HepG2 (cell line): ENCODE results near the gene UPK1B. TPM values are rescaled to one million over a fixed set of nuclear protein-coding genes. Genes with fewer than 3 reads are reported as not detected.

ENCODE experiments used
- ATAC-seq: fragments of 200-7000 bp; cut with Tn5 transposase; 3 replicates; pipeline ENCODE4 v1.9.1; 2020; ENCODE audit warnings: mild to moderate bottlenecking, moderate library complexity
- BruUV-seq: library from RNA; stranded (reverse); fragments of 400-500 nt; replicated peaks from 2 replicates; lab custom pipeline; 2021; lab: Mats Ljungman, UMichigan
- CTCF ChIA-PET: fragments of 300-600 bp; formaldehyde crosslinking; extraction: SDS; loops from one replicate; lab custom pipeline; 2021; ENCODE audit warnings: low total read pairs, inconsistent platforms, low intra/inter-chr PET ratio; lab: Yijun Ruan, JAX
- POLR2A ChIA-PET: fragments of 350-600 bp; sonication (Branson Sonifier 250); formaldehyde crosslinking; loops from one replicate; lab custom pipeline; 2020; ENCODE audit warnings: antibody characterized with exemption, inconsistent platforms; lab: Yijun Ruan, JAX
- DNase-seq: peaks from one replicate; pipeline ENCODE4 v3.0.0-alpha.2; 2015; ENCODE audit warnings: low spot score
- FAIRE-seq: peaks from 3 replicates; lab custom pipeline; 2011; peaks lifted over from hg19 to GRCh38; lab: Jason Lieb, UNC
- H2AFZ ChIP-seq: one replicate; pipeline ENCODE4 v1.6.1; 2011; ENCODE audit warnings: low read length, inconsistent platforms
- H3K27ac ChIP-seq: fragments of 300-600 bp; 3 replicates; pipeline ENCODE4 v1.8.0; 2011; ENCODE audit warnings: mixed run types, mild to moderate bottlenecking, mixed read lengths, low read length, inconsistent platforms; ENCODE audit not compliant: insufficient read depth; ENCODE audit errors: extremely low read length
- H3K27me3 ChIP-seq, 2 experiments: fragments of 200-600 bp in 1 of 2; 2 replicates in 1 of 2; 3 replicates in 1 of 2; pipeline versions ENCODE4 v1.6.0 to v1.8.0; 2011; ENCODE audit warnings: low read length in 2 of 2, mild to moderate bottlenecking in 2 of 2, moderate library complexity in 2 of 2, inconsistent platforms in 1 of 2; ENCODE audit not compliant: insufficient read depth in 2 of 2, control insufficient read depth in 1 of 2
- H3K36me3 ChIP-seq, 2 experiments: fragments of 200-600 bp in 1 of 2; replicated peaks in 1 of 2; 2 replicates in 1 of 2; 3 replicates in 1 of 2; pipeline versions ENCODE4 v1.5.1 to v1.8.0; 2011; ENCODE audit warnings: low read length in 2 of 2, inconsistent platforms in 1 of 2; ENCODE audit not compliant: insufficient read depth in 2 of 2, control insufficient read depth in 1 of 2
- H3K4me1 ChIP-seq: 2 replicates; pipeline ENCODE4 v1.5.1; 2012; ENCODE audit warnings: low read length, inconsistent platforms; ENCODE audit not compliant: insufficient read depth
- H3K4me2 ChIP-seq: 2 replicates; pipeline ENCODE4 v1.6.0; 2011; ENCODE audit warnings: low read depth, low read length, inconsistent platforms
- H3K4me3 ChIP-seq, 3 experiments: fragments of 200-600 bp in 1 of 3; sonication (generic), shearing (Covaris generic) in 1 of 3; replicated peaks in 1 of 3; 2 replicates each; pipeline ENCODE4 v1.5.1; 2011 to 2016; ENCODE audit warnings: low read length in 3 of 3, inconsistent platforms in 2 of 3, low read depth in 2 of 3, mild to moderate bottlenecking in 2 of 3, control low read depth in 1 of 3, mixed read lengths in 1 of 3; ENCODE audit not compliant: insufficient read depth in 1 of 3
- H3K79me2 ChIP-seq: one replicate; pipeline ENCODE4 v1.6.1; 2011; ENCODE audit warnings: low read length, inconsistent platforms; ENCODE audit not compliant: insufficient read depth
- H3K9ac ChIP-seq: 2 replicates; pipeline ENCODE4 v1.6.0; 2011; ENCODE audit warnings: mild to moderate bottlenecking, low read depth, low read length, inconsistent platforms; ENCODE audit not compliant: insufficient read depth
- H3K9me3 ChIP-seq: 2 replicates; pipeline ENCODE4 v1.5.1; 2012; ENCODE audit warnings: mild to moderate bottlenecking, low read length
- H4K20me1 ChIP-seq: 2 replicates; pipeline ENCODE4 v1.6.0; 2011; ENCODE audit warnings: inconsistent platforms, mild to moderate bottlenecking, low read length, moderate library complexity; ENCODE audit not compliant: insufficient read depth
- CREB1 ChIP-seq, 2 experiments: fragments of 450-650 bp in 1 of 2; IDR thresholded peaks; 2 replicates each; pipeline ENCODE4 v1.6.1; 2016 to 2017; ENCODE audit warnings: control low read depth in 1 of 2, mild to moderate bottlenecking in 1 of 2, missing compliant biosample characterization in 1 of 2, missing genetic modification characterization in 1 of 2
- FOXA3 ChIP-seq: IDR thresholded peaks from 2 replicates; pipeline ENCODE4 v1.6.1; 2016; ENCODE audit warnings: missing genetic modification reagents, missing compliant biosample characterization
- GPN1 ChIP-seq: sonication (generic); formaldehyde crosslinking; IDR thresholded peaks from 2 replicates; pipeline ENCODE4 v1.5.1; 2020; ENCODE audit warnings: missing genetic modification reagents, borderline replicate concordance
- HIC2 ChIP-seq: sonication (generic); formaldehyde crosslinking; IDR thresholded peaks from 2 replicates; pipeline ENCODE4 v1.9.0; 2022; ENCODE audit warnings: low read depth, missing genetic modification reagents
- IRF2 ChIP-seq: IDR thresholded peaks from 2 replicates; pipeline ENCODE4 v1.6.1; 2018; ENCODE audit warnings: missing genetic modification reagents, missing compliant biosample characterization
- KLF6 ChIP-seq: IDR thresholded peaks from 2 replicates; pipeline ENCODE4 v1.8.0; 2016; ENCODE audit warnings: missing biosample characterization, missing genetic modification reagents
- MBNL3 ChIP-seq: fragments of 250-450 bp; sonication (Bioruptor Pico); conservative IDR thresholded peaks from 2 replicates; pipeline ENCODE4 v1.8.0; 2022; ENCODE audit warnings: mild to moderate bottlenecking, inconsistent platforms
- NBN ChIP-seq: fragments of 450-650 bp; conservative IDR thresholded peaks from 2 replicates; pipeline ENCODE4 v1.6.1; 2017
- NCOA2 ChIP-seq: sonication (generic); formaldehyde crosslinking; IDR thresholded peaks from 2 replicates; pipeline ENCODE4 v1.8.0; 2022; ENCODE audit warnings: inconsistent platforms
- NFRKB ChIP-seq: fragments of 450-650 bp; IDR thresholded peaks from 2 replicates; pipeline ENCODE4 v1.6.1; 2017
- PCBP2 ChIP-seq: fragments of 200-400 bp; formaldehyde crosslinking; optimal IDR thresholded peaks from 2 replicates; pipeline ENCODE3; 2018; ENCODE audit warnings: low read length, low read depth; ENCODE audit not compliant: poor library complexity, severe bottlenecking
- SOX13 ChIP-seq, 3 experiments: fragments of 450-650 bp in 1 of 3; sonication (generic) in 1 of 3; formaldehyde crosslinking in 1 of 3; IDR thresholded peaks in 2 of 3; conservative IDR thresholded peaks in 1 of 3; 2 replicates each; pipeline versions ENCODE4 v1.5.0 to v1.6.1; 2016 to 2020; ENCODE audit warnings: antibody characterized with exemption in 1 of 3, mild to moderate bottlenecking in 1 of 3, missing compliant biosample characterization in 1 of 3, missing genetic modification reagents in 1 of 3, moderate library complexity in 1 of 3
- TRAFD1 ChIP-seq: sonication (generic); formaldehyde crosslinking; IDR thresholded peaks from 2 replicates; pipeline ENCODE4 v1.5.1; 2020; ENCODE audit warnings: missing genetic modification reagents, mild to moderate bottlenecking, borderline replicate concordance
- XBP1 ChIP-seq: sonication (generic); formaldehyde crosslinking; IDR thresholded peaks from 2 replicates; pipeline ENCODE4 v1.5.0; 2020; ENCODE audit warnings: missing genetic modification reagents
- ZNF230 ChIP-seq: sonication (generic); formaldehyde crosslinking; IDR thresholded peaks from 2 replicates; pipeline ENCODE4 v1.4.0; 2020; ENCODE audit warnings: mild to moderate bottlenecking, missing genetic modification reagents
- ZNF44 ChIP-seq: sonication (generic); formaldehyde crosslinking; IDR thresholded peaks from 2 replicates; pipeline ENCODE4 v1.5.1; 2020; ENCODE audit warnings: mild to moderate bottlenecking, missing genetic modification reagents
- ZNF503 ChIP-seq: sonication (generic); formaldehyde crosslinking; IDR thresholded peaks from 2 replicates; pipeline ENCODE4 v1.4.0; 2020; ENCODE audit warnings: missing genetic modification reagents
- ZNF776 ChIP-seq: sonication (generic); formaldehyde crosslinking; IDR thresholded peaks from 2 replicates; pipeline ENCODE4 v1.4.0; 2020; ENCODE audit warnings: mild to moderate bottlenecking, missing genetic modification reagents
- WGBS: methylation state at CpG from one replicate; pipeline ENCODE4 v1.1.6; 2017; ENCODE audit warnings: low lambda C conversion rate; 5-methylcytosine and 5-hydroxymethylcytosine counted together
- in situ Hi-C: cut with HindIII; loops from 2 replicates; pipeline ENCODE4 v1.10.0; 2017; ENCODE audit warnings: low pct_unique_long_range_greater_than_20kb; ENCODE audit not compliant: extremely low pct_ligation_motif_present
- intact Hi-C: fragments of 100-400 bp; cut with micrococcal nuclease; formaldehyde crosslinking; loops from one replicate; pipeline ENCODE4 v1.10.0; 2022; ENCODE audit not compliant: unreplicated experiment
- polyA plus RNA-seq, 8 experiments: library from polyadenylated mRNA; depleted of rRNA in 3 of 8; stranded (reverse) in 7 of 8; unstranded in 1 of 8; fragments of >200 nt; fragmentation: Illumina TruSeq in 4 of 8; extraction: Trizol in 4 of 8; gene quantifications; 2 replicates each; pipeline versions ENCODE4 v1.2.1 to v1.2.3, GENCODE V29; 2011 to 2016; ENCODE audit warnings: low read depth in 4 of 8, missing spikeins in 1 of 8, mixed read lengths in 1 of 8; ENCODE audit not compliant: insufficient read depth in 1 of 8
- total RNA-seq, 5 experiments: library from RNA; depleted of rRNA; stranded (reverse); fragments of >200 nt; fragmentation: Illumina TruSeq; extraction: Trizol; gene quantifications; 2 replicates each; pipeline ENCODE4 v1.2.3, GENCODE V29; 2016; ENCODE audit warnings: low read depth in 1 of 5
- TF ChIP-seq, protein P1 (sequence below): sonication (generic); formaldehyde crosslinking; IDR thresholded peaks from 2 replicates; pipeline ENCODE4 v1.4.0; 2020; ENCODE audit warnings: missing genetic modification reagents, borderline replicate concordance

Gene UPK1B
- total and polyA plus RNA-seq, 2 of the 13 experiments (the other 11 are each of a cell fraction or from before 2014, with no cell fraction given), result not detected

DNA sequence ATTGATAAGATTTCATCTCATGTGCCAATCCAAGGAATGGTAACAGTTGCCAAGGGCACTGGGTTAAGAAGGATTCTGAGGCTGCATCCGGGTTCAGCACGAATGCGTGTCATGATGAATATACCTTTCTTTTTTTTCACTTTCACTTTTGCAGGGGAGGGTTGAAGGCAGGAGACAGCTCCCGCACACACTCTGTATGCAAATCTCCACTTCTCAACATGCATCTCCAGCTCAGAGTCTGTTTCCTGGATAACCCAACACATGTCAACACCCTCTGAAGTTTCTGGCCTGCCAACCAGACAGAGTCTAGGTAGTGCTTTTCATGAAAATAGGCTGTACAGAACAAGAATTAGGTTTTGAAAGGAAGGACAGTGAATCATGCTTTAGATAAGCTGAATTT is 45.7 kb downstream of the UPK1B start:
- no peak for DNase-seq
- no peak overlapping the region for H3K9ac ChIP-seq
- no peaks in the 10 kb centered on the region for H3K4me1 ChIP-seq
- no peak overlapping the region for H3K4me2 ChIP-seq
- no peak overlapping the region for H2AFZ ChIP-seq
- FAIRE-seq, result no peak
- POLR2A ChIA-PET, result no interaction called here
- peaks cover 23 to 87% of the 10 kb centered on the region in 2 experiments for H3K36me3 ChIP-seq
- 100% methylated on average over 4 of the region's 4 CpGs for WGBS
- no peak overlapping the region for H3K4me3 ChIP-seq
- in situ Hi-C loops (no loop called here), intact Hi-C loops (no loop called here)
- no peaks in the 10 kb centered on the region for H4K20me1 ChIP-seq
- no TSS peak for BruUV-seq
- H3K9me3 ChIP-seq, result no peaks in the 10 kb centered on the region
- TF ChIP-seq ZNF776 (CRISPR knock-in tag) (no peak), CREB1 (IDR thresholded peaks at IDR 0.05) (no peak), CREB1 (CRISPR knock-in tag; IDR thresholded peaks at IDR 0.05) (no peak), NFRKB (no peak), ZNF230 (CRISPR knock-in tag) (no peak), IRF2 (CRISPR knock-in tag) (no peak), ZNF44 (CRISPR knock-in tag) (no peak), FOXA3 (CRISPR knock-in tag) (no peak), TRAFD1 (CRISPR knock-in tag) (no peak), HIC2 (CRISPR knock-in tag) (no peak), NBN (no peak), MBNL3 (CRISPR knock-in tag) (no peak), NCOA2 (CRISPR knock-in tag) (no peak), PCBP2 (no peak), GPN1 (no peak), SOX13 (IDR thresholded peaks at IDR 0.05) (no peak), SOX13 (CRISPR knock-in tag; conservative IDR thresholded peaks at IDR 0.05 in 1 of 2, IDR thresholded peaks at IDR 0.05 in 1 of 2) (no peak), ZNF503 (no peak), XBP1 (CRISPR knock-in tag) (no peak), KLF6 (CRISPR knock-in tag) (no peak)
- TF ChIP-seq, protein P1, sequence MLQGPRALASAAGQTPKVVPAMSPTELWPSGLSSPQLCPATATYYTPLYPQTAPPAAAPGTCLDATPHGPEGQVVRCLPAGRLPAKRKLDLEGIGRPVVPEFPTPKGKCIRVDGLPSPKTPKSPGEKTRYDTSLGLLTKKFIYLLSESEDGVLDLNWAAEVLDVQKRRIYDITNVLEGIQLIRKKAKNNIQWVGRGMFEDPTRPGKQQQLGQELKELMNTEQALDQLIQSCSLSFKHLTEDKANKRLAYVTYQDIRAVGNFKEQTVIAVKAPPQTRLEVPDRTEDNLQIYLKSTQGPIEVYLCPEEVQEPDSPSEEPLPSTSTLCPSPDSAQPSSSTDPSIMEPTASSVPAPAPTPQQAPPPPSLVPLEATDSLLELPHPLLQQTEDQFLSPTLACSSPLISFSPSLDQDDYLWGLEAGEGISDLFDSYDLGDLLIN (CRISPR knock-in tag), result no peak
- ATAC-seq, result no peak
- H3K79me2 ChIP-seq, result no peaks in the 10 kb centered on the region
- CTCF ChIA-PET, result no interaction called here
- no peaks in the 10 kb centered on the region for H3K27me3 ChIP-seq
- H3K27ac ChIP-seq, result no peak overlapping the region
